C1 segment of cervical spinal cord (tissue), 14 donors: ENCODE measurements around the gene NDUFA13.
A peak's percentile ranks its signal among the peaks of the same experiment; 100 is the strongest.

Source experiments
- DNase-seq, 14 donors: peaks; one replicate each; lab custom pipeline; 2025; lab: John Stamatoyannopoulos, UW

Gene NDUFA13

GRCh38 chr19:19547674-19548336, 31.8 kb downstream of the NDUFA13 start:
- DNase-seq, result no peak

GRCh38 chr19:19548915-19549759, 33.1 kb downstream of the NDUFA13 start:
- DNase-seq, result no peak

DNA sequence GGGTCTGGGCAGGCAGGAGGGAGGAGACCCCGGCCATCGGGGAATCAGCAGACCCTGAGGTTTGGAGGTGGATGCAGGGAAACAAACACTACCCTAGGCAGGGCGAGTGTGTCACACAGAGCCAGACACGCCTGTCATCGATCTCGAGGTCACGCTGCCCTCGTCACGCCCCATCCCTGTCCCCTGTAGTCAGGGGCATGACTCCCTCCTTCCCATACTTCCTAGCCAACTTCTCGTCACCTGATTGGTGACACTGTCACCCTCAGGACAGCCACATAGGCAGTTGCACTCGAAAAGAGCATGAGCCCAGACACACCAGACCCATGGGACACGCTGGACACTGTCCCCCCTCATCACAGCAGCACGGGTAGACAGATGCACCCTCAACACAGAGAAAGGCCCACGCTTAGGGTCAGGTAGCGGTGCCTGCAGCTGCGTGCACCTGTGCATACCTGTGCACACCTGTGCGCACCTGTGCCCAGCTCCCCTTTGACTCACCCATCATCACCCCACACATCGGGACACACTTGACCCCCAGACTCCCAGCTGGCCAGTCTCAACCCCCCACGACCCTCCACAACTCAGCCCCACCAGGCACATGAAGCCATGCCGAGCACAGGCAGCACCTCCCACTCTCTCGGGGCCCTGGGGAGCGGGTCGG, 33.9 kb downstream of the NDUFA13 start:
- DNase-seq, result no peak

DNA sequence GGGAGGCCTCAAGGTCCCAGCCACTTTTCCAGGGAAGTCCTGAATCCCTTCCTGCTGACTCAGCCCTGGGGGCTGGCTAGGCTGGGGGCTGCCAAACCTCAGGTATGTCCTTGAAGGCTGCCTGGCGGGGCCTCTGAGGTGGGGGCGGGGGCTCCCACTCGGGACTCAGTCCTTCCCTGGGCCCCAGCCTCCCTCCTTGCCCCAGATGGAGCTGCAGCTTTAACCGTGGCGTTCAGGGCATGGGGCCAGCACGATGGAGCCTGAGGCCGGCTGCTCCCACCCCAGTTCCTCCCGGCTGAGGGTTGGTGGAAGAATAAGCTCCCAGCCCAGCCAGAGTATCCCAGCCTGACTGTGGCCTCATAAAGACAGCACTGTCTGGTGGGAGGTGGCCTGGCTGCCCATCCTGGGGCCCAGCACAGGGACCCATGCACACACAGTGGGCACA, 34.5 kb downstream of the NDUFA13 start:
- DNase-seq, result no peak

DNA sequence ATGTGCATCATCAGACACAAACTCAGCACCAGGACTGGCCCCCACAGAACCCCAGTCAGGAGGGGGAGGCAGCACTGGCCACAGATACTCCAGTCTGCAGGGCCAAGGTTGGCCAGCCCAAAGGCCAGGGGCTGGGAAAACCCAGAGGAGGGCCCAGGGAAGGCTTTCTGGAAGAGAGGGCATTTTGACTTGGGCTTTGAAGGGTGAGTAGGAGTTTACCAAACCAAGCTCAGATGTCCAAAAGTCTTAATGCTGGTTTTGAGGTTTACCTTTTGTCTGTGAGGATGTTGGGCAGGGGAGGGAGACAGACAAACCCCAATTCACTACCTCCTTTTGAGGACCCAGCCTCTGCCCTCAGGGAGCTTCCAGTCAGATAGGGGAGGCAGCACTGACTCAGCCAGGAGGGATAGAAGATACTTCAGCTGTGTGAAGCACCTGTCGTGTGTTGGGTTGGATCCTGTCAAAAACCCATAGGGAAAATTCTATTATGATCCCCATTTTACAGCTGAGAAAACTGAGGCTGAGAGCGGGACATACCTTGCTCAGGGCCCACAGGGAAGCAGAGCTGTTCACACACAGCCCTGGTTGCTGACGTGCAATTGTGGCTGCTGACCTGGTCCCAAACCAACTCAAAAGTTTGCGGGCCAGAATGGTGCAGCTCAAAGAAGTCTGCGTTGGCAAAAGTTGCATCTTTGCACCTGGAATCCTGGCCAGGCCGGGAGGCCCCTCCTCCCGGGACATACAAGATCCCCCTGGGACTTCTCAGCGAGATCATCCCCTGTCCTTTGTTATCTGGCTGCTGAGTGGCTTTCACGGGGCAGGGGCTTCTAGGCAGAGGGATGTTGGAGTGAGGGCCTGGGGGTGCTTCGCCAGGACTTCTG, 35.2 kb downstream of the NDUFA13 start:
- no peak for DNase-seq

DNA sequence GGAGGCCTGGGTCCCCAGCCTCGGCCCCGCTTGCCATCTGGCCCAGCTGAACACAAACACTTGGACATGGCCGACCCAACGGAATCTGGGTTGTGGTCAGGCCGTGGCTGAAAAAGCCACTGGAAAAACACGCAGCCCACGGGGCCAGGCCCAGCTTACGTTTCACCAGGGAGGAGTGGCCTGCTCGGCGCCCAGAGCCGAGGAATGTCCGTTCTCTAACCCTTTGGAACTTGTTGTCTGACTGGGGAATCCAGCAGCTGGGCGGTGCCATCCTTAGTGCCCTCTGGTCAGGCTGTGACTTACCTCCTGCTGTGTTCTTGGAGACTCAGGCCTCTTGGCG, 35.8 kb downstream of the NDUFA13 start:
- no peak for DNase-seq

DNA sequence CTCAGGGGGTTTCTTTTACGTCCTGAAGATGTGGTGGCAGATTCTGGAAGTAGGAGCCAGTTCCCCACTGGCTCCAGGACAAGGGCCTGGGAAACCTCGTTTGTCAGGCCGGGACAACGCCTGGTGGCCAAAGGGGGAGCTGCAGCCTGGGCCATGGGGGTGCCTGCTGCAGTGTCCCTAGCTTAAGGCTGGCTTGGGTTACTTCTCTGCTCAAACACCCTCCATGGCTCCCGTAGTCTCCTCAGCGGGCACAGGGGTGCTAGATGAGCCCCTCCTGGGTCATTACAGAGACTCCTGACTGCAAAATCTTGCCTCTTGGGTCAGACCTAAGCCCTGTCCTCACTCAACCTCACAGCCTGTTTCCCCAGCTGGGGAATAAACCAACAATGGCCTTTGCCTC, 36.8 kb downstream of the NDUFA13 start:
- no peak for DNase-seq

- DNase-seq, result no peak
Observed at GRCh38 chr19:19553670-19554069, 37.6 kb downstream of the NDUFA13 start.

DNA sequence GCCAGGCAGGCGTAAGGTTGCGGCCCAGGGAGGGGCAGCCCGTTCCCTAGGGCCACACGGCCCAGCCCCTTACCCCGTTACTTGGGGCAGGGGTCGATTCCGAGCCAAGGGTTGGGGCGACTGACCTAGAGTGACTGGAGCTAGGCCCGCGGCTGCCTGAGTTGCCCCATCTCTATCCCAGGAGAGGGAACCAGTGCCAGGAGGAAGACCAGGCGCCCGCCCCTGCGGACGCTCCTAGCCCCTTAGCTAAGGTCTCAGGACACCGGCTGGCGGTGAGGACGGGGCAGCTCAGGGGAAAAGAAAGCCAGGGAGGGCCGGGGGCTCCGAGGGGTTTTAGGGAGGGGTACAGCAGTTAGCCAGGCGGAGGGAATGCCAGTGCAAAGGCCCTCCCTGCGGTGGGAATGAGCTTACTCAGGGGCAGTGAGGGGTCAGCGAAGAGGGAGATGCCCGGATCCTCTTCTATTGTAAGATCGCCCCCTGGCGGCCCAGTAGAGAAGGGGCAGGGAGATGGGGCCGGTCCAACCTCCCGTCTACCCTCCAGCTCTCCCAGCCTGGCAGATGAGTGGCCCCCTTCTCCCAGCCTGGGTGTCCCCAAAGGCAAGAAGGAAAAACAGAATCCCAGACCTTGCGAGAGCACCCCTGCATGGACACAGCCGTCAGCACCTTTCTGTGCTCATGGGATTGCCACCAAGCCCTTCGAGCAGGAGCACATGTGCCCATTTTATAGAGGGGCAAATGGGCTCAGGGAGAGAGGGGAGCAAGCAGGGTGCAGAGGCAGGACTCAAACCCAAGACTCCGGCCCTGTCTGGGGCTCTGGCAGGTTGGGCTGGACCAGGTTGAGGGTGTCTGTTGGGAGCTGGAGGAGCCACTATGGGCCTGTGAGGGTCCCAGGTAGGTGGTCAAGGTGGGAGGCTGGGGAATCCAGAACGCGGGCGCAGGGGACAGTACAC, 38.3 kb downstream of the NDUFA13 start:
- DNase-seq, result peak in 1 of 14 donors; percentile 16

DNA sequence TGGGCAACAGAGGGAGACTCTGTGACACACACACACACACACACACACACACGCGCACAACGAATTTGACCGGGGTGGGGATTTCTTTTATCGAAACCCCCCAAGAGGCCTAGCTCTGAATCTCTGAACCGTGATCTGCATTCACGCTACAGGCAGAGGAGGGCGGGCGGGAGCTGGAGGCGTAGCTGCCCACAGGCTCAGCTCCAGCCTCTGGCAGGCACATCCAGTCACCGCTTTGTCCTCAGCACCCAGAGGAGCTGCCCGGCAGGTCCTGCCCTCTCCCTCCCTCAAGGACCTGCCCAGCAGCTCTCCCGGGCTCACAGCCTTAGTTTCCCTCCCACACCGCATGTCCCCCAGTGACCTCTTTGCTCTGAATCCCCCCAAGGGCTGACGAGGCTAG, 42.0 kb downstream of the NDUFA13 start:
- DNase-seq, result no peak

- DNase-seq, result no peak
Observed at GRCh38 chr19:19558636-19559035, 42.6 kb downstream of the NDUFA13 start.

- DNase-seq, result no peak
Observed at GRCh38 chr19:19559931-19560330, 43.9 kb downstream of the NDUFA13 start.

GRCh38 chr19:19561946-19562664, 46.1 kb downstream of the NDUFA13 start:
- no peak for DNase-seq

DNA sequence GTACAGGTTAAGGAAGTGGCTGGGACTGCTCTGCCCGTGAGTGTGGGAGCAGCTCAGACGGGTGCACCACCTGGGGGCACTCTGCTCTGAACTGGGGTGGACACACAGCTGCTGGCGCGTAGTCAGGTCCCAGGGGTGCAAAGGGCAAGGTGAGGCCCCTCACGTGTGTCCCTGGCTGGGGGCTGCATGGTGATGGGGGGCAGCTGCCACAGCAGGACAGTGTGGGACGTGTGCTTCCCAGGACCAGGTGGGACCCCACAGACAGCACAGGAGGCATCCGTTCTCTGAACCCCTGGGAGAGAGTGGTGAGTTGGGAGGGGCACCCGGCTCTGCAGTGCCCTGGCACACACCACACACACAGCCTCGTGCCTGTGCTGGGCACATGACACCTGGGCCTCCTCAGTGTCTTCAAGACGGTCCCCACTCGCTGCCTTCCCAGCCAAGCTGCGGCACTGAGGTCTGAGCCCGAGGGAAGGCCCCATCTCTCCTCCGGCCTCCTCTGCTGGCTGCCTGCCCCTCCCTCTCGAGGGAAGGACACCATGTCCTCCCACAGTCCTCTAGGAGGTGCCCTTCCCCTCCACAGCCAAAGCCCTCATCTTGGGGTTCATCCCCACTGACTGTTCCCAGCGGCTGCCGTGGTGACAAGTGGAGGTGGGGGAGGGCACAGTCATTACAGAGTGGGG, 46.8 kb downstream of the NDUFA13 start:
- DNase-seq, result no peak

DNA sequence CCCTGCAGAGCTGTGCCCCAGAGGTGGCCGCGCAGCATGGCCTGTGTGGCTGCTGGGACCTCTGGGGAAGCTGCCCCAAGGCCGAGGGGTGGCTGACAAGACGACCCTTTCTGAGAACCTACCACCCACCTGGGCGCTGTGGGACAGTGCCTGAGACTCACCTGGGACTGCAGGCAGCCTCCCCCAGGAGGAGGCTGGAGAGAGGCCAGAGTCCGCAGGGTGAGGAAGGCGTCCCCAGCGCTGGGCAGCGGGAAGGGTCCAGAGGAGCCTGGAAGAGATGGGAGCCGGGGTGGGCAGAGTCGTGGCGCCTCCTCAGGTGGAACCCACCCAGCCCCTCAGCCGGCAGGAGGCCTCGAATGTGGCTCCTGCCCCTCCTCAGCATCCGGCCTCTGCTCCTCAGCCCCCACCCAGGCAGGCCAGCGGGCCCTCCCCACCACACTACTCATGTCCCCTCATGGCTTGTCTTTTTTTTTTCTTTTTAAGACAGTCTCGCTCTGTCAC, 47.4 kb downstream of the NDUFA13 start:
- no peak for DNase-seq

- DNase-seq, result no peak
Observed at GRCh38 chr19:19566306-19566705, 50.3 kb downstream of the NDUFA13 start.

DNA sequence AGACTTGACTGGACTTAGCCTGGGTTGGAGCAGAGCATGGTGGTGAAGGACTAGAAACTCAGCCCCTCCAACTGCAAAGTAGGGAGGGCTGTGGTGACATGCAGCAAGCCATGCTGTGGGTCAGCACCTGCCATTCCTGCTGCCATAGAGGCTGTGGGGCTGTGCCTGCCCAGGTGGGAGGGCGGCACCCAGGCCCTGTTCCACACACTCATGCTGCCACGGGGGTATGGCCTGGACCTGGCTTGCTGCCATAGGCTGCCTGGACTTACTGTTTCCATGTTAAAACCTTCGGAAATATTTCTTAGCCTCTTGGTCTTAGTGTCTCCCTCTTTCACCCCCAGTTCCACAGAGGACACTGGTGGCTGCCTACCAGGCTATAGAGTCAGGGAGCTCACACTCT, 51.4 kb downstream of the NDUFA13 start:
- DNase-seq, result no peak

GRCh38 chr19:19568802-19569756, 53.1 kb downstream of the NDUFA13 start:
- no peak for DNase-seq
